Measurements from ENCODE around the gene HECTD4. TPM values are rescaled to one million over a fixed set of nuclear protein-coding genes. Genes with fewer than 3 reads are reported as not detected.

Gene HECTD4, protein sequence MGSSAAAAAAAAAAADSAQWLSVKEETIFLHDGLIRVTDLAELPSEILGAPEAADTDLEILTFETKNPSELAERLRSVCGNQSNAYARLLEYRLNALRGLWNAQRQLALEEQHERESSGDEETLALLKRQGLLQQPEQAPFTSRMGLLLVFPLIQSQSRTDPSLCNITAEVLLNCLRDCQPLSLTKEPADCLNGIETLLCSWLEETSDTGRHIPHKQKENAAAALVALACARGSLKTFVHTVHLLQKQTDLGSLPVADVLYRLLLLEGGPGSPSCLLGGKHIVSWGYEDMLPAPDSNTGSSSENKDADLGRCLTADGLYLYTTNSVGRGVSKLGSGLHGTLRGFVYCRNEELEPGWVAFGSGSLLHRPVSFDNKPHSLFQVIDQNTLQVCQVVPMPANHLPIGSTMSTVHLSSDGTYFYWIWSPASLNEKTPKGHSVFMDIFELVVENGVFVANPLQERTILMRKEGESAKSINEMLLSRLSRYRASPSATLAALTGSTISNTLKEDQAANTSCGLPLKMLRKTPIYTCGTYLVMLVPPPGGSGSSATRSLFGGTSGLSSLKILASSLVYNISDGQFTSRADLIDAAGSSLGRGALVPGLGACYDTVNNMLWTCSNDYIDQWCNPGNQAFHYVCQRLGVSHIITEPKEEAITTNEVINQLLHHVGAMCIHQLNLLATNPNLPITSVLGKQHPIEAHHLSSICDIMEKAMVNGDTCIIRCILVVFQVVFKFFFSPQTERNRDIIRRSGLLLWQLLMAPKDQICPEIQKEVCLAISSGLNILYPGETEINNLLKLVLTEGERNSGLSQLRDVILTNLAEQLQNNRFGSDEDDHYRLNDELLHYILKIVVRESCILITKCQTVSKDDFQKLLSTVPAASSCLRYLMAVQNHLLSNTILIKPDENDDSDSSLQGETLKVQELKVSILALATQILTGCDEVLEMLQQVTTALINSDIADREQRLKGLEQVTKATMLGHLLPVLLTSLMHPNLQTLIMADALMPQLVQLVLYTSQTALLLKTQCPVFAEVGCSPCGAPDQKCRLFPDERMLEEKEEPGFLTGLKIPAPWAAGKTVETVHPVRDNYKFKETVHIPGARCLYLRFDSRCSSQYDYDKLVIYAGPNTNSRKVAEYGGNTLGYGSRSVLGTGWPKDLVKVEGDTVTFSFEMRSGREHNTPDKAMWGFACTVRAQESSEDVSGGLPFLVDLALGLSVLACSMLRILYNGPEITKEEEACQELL (N-terminal part only)
- 10 to 100 TPM; 23.3 to 45.2 TPM for total RNA-seq

DNA sequence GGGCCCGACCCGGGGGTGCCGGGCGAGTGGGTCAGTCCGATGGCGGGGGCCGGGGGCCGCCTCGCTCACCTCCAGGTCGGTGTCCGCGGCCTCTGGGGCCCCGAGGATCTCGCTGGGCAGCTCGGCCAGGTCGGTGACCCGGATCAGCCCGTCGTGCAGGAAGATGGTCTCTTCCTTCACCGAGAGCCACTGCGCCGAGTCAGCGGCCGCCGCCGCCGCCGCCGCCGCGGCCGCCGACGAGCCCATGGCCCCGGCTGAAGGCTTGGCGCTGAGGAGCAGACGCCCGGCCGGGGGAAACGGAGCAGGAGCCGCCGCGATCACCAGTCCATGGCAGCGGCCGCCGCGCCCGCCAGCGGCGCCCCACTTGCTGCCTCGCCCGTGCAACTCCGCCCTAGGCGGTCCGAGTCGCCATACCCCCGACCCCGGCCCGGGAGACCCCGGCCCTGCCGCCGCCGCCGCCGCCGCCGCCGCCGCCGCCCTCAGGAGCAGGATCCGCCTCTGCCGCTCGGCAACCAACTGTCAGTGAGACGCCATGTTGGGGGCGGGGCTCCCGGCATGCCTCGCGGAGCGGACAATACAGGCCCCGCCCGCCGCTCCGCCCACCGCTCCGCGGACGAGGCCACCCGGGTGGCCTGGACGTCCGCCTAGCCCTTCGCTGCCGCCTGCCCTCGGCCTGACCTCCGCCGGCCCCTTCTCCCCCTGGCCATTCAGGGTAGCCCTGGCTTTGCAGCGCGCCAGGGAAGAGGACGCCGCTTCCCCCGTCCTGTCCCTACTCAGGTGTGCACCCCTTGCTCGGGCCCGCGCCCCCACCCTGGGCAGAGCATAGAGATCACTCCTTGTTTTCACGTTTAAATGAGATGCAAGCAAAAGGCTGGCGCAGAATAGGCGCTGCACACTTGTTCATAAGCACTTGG lies at the start of gene HECTD4:
HECTD4 (minus strand) TSS at position 549 of the 914 bp plus-strand sequence; CDS start at position 246, 303 bp downstream.
- DNase-seq, result peak; percentile 95 to 99 (median 96)
- intact Hi-C loops (cut with DNase I), result loop anchor here (10.0 kb wide), 1 partner anchor 187 kb away; no protein-coding TSS in a partner anchor

DNA sequence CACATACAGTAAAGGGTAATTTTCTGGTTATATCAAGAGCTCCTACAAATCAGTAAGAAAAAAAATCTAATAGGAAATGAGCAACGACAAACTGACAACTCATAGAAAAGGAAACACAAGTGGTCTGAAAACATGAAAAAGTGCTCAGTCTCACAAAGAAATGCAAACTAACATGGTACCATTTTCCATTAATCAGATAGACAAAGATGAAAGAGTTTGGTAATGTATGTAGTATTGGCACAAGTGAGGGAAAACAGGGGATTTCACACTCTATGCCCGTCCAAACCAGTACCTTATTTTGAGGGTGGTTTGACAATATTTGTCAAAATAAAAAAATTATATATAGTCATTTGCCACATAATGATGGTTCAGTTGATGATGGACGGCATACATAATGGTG lies 49.7 kb upstream of the HECTD4 start:
- Histone ChIP-seq H3K9me3 (no peaks in the 10 kb centered on the region), H3K27ac (no peak overlapping the region), H3K36me3 (replicated peaks in 1 of 2; ENCODE audit: insufficient read depth in 1 of 2, low read depth in 2 of 2) (no peaks in the 10 kb centered on the region), H3K4me3 (no peak overlapping the region), H3K4me1 (no peaks in the 10 kb centered on the region), H3K27me3 (no peaks in the 10 kb centered on the region)
- ATAC-seq, result no peak
- intact Hi-C loops (cut with DNase I), result no loop called here
- DNase-seq, result no peak
- 82 to 87% methylated on average over 3 of the region's 3 CpGs for WGBS, 2 donors
- TF ChIP-seq, protein P1, sequence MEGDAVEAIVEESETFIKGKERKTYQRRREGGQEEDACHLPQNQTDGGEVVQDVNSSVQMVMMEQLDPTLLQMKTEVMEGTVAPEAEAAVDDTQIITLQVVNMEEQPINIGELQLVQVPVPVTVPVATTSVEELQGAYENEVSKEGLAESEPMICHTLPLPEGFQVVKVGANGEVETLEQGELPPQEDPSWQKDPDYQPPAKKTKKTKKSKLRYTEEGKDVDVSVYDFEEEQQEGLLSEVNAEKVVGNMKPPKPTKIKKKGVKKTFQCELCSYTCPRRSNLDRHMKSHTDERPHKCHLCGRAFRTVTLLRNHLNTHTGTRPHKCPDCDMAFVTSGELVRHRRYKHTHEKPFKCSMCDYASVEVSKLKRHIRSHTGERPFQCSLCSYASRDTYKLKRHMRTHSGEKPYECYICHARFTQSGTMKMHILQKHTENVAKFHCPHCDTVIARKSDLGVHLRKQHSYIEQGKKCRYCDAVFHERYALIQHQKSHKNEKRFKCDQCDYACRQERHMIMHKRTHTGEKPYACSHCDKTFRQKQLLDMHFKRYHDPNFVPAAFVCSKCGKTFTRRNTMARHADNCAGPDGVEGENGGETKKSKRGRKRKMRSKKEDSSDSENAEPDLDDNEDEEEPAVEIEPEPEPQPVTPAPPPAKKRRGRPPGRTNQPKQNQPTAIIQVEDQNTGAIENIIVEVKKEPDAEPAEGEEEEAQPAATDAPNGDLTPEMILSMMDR (IDR thresholded peaks at IDR 0.05), result no peak
- TF ChIP-seq POLR2A (IDR thresholded peaks at IDR 0.05), result no peak

More for the DNA sequence above, at the start of gene HECTD4:
- H3K36me3 ChIP-seq (replicated peaks in 1 of 2; ENCODE audit: insufficient read depth in 1 of 2, low read depth in 2 of 2), result no peaks in the 10 kb centered on the region
- H3K9me3 ChIP-seq, result no peaks in the 10 kb centered on the region
- TF ChIP-seq POLR2A (IDR thresholded peaks at IDR 0.05), result peak; percentile 67 to 84 (median 84)
- TF ChIP-seq, protein P1 (IDR thresholded peaks at IDR 0.05), result no peak
- H3K27ac ChIP-seq, result peak within 1 kb of the TSS; percentile 72 to 88 (median 83)
- no peaks in the 10 kb centered on the region for H3K27me3 ChIP-seq
- peaks cover 20% of the 10 kb centered on the region for H3K4me1 ChIP-seq
- ATAC-seq, result peak; percentile 98
- H3K4me3 ChIP-seq, result peak within 1 kb of the TSS; percentile 17 to 88
- 0% methylated on average over 4 to 58 of the region's 106 CpGs for WGBS, 2 donors

DNA sequence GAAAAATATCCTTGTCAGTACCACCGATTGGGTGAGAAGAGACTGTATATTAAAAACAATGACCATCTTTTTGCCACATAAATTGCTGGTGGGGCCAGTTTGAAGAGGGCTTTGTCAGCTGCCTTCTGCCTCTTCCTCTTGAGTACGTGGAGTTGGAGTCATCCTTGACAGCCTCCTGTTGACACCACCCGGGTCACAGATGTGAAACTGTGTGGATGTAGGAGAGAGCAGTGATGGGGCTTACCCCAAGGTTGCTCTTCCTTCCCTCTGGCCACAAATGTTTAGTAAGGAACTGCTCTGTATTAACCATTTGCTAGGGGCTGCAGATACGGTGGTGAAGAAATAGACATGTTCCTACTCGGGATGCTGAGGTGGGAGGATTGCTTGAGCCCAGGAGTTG lies 48.7 kb upstream of the HECTD4 start:
- WGBS, 2 donors, result 66 to 92% methylated on average over 4 to 5 of the region's 5 CpGs
- H3K27ac ChIP-seq, result no peak overlapping the region
- no peak for ATAC-seq
- intact Hi-C loops (cut with DNase I), result no loop called here
- no peaks in the 10 kb centered on the region for H3K27me3 ChIP-seq
- H3K36me3 ChIP-seq (replicated peaks in 1 of 2; ENCODE audit: insufficient read depth in 1 of 2, low read depth in 2 of 2), result no peaks in the 10 kb centered on the region
- no peaks in the 10 kb centered on the region for H3K9me3 ChIP-seq
- no peak for DNase-seq
- no peak overlapping the region for H3K4me3 ChIP-seq
- no peaks in the 10 kb centered on the region for H3K4me1 ChIP-seq
- TF ChIP-seq POLR2A (IDR thresholded peaks at IDR 0.05), result no peak
- TF ChIP-seq, protein P1 (IDR thresholded peaks at IDR 0.05), result no peak

DNA sequence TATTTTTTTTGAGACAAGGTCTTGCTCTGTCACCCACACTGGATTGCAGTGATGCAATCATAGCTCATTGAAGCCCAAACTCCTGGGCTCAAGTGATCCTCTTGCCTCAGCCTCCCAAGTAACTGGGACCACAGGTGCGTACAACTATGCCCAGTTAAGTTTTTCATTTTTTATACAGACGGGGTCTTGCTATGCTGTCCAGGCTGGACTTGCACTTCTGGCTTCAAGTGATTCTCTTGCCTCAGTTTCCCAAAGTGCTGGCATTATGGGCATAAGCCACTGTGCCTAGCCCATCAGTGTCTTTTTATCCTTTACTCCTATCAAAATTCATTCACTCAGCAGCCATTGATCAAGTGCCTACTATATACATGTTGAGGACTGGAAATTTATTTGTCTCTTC lies 45.5 kb upstream of the HECTD4 start:
- DNase-seq, result no peak
- H3K27me3 ChIP-seq, result no peaks in the 10 kb centered on the region
- peaks cover 4% of the 10 kb centered on the region for H3K4me1 ChIP-seq
- no peaks in the 10 kb centered on the region for H3K36me3 ChIP-seq (replicated peaks in 1 of 2; ENCODE audit: insufficient read depth in 1 of 2, low read depth in 2 of 2)
- H3K9me3 ChIP-seq, result no peaks in the 10 kb centered on the region
- no peak for ATAC-seq
- H3K27ac ChIP-seq, result no peak overlapping the region
- intact Hi-C loops (cut with DNase I), result no loop called here
- no peak overlapping the region for H3K4me3 ChIP-seq
- WGBS, 2 donors, result 95 to 100% methylated on average over 2 of the region's 2 CpGs
- TF ChIP-seq, protein P1 (IDR thresholded peaks at IDR 0.05), result no peak
- no peak for TF ChIP-seq POLR2A (IDR thresholded peaks at IDR 0.05)

Data from body of pancreas (tissue), 4 donors.